Ishikawa (cell line): ENCODE results near the gene CHST15.

Experiments used
- EP300 ChIP-seq: IDR thresholded peaks from 2 replicates; pipeline ENCODE4 v1.6.1; 2012; ENCODE audit warnings: borderline replicate concordance
- MAX ChIP-seq: IDR thresholded peaks from 2 replicates; pipeline ENCODE4 v1.6.1; 2012
- RAD21 ChIP-seq: IDR thresholded peaks from 2 replicates; pipeline ENCODE4 v1.6.1; 2012; ENCODE audit warnings: low read depth
- REST ChIP-seq: IDR thresholded peaks from 2 replicates; pipeline ENCODE4 v1.6.1; 2012; ENCODE audit warnings: low read depth, mild to moderate bottlenecking
- TAF1 ChIP-seq: IDR thresholded peaks from 2 replicates; pipeline ENCODE4 v1.6.1; 2012; ENCODE audit warnings: low read depth, mild to moderate bottlenecking
- TCF12 ChIP-seq: IDR thresholded peaks from 2 replicates; pipeline ENCODE4 v1.6.1; 2012; ENCODE audit warnings: low read depth
- ZBTB7A ChIP-seq: IDR thresholded peaks from 2 replicates; pipeline ENCODE4 v1.6.1; 2012; ENCODE audit warnings: low read depth

- TF ChIP-seq ZBTB7A (no peak), TAF1 (no peak), REST (no peak), RAD21 (no peak), EP300 (no peak), TCF12 (no peak), MAX (no peak)
These were observed 94.9 kb downstream of the CHST15 start for GRCh38 chr10:123998197-123999141.
